ENCODE data around the gene NOL6.

NOL6 gene

GRCh38 chr9:33452828-33453271 lies 20.9 kb downstream of the NOL6 start:
- DNase-seq, result no peak

GRCh38 chr9:33450621-33451146 lies 23.0 kb downstream of the NOL6 start:
- DNase-seq, result no peak

GRCh38 chr9:33449715-33450114 lies 24.0 kb downstream of the NOL6 start:
- no peak for DNase-seq

GRCh38 chr9:33447799-33448553 lies 25.7 kb downstream of the NOL6 start:
- DNase-seq, result no peak

DNA sequence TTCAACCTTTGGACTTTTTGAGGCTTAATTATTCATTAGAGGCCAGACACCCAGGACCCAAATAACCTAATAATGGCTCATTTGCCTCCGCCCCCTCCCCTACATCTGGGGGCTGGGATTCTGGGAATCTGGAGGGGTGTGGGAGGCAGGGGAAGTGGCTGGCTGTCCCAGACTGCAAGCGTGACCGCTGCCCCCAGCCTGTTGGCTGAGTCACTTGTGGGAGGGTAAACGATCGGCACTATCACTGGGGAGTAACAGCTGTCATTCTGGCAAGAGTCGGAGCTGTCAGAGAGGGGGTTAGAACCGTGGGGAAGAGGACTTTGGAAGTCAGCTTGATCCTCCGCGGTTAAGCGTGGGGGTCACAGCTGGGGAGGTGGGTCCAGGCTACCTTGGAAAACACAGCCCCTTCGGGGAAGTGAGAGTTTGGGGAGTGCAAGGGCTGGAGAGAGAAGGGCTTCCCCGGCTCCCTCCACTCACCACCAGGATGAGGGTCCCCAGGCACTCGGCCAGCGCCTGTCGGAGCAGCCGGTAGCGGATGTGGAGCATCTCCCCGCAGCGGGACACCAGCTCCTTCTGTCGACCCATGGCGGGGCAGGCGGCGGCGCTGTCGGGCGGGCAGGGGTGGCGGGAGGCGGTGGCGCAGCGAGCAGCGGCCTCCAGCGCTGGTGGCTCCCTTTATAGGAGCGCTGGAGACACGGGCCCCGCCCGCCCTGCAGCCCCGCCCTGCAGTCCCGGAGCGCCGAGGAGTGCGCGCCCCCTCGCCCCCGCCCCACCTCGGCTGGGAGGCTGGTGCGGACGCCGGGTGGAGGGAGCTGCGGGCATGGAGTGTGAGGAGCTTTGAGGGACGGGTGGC lies 26.6 kb downstream of the NOL6 start, which contains the start of gene AQP3:
Gene AQP3 (minus strand): TSS at position 648 of the 853 bp plus-strand sequence. CDS start 63 bp downstream, at position 585.
- DNase-seq, result no peak

- no peak for DNase-seq
Measured at GRCh38 chr9:33446240-33446945, 27.3 kb downstream of the NOL6 start.

- no peak for DNase-seq
Measured at GRCh38 chr9:33445389-33446239, 28.1 kb downstream of the NOL6 start.

GRCh38 chr9:33443464-33444154 lies 30.1 kb downstream of the NOL6 start:
- no peak for DNase-seq

GRCh38 chr9:33443047-33443446 lies 30.7 kb downstream of the NOL6 start:
- no peak for DNase-seq

DNA sequence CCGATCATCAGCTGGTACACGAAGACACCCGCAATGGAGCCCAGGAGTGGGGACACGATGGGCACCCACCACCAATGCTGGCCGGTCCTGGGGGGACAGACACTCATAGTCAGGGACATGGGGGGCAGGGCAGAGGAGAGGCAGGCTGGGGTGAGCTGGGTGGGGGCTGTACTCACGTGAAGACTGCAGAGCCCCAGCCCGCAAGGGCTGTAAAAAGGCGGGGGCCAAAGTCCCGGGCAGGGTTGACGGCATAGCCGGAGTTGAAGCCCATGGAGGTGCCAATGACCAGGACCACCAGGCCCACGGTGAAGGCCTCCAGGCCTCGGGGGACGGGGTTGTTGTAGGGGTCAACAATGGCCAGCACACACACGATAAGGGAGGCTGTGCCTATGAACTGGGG lies 31.6 kb downstream of the NOL6 start:
- no peak for DNase-seq

DNA sequence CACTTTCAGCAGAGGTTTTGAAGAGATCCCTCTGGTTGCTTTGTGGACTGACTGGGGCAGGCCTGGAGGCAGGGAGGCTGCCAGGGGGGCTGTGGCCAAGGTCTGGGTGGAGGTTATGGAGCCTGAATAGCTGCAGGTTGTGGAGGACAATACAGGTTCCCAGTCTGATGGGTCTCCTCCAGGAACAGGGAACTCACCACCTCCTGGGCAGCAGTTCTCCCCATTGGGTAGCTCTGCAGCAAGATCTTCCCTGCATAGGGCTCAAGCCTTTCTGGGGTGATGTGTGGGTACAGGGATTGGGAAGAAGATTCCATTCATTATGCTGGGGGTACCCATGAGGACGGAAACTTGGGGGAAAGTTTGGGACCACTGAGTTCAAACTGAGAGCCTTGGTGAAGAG lies 33.1 kb downstream of the NOL6 start:
- no peak for DNase-seq

DNA sequence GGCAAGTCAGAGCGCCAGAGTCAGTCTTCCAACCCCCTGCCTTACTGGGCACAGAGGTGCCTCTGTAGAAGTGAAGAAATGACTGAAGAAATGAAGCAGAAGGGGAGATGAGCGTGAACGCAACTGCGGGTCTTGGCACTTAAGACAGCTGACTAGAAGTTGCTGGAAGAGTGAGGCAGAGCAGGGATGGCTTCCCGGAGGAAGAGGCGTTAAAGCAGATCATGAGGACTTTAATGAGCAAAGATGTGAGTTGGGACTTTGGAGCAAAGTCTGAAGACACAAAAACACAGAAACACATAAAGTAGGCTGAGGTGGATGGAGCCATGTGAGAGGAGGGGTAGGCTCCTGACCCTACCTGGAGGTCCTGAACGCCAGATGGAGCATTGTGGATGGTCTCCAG lies 33.5 kb downstream of the NOL6 start:
- DNase-seq, result no peak

- DNase-seq, result no peak
Measured at GRCh38 chr9:33439731-33440130, 34.0 kb downstream of the NOL6 start.

DNA sequence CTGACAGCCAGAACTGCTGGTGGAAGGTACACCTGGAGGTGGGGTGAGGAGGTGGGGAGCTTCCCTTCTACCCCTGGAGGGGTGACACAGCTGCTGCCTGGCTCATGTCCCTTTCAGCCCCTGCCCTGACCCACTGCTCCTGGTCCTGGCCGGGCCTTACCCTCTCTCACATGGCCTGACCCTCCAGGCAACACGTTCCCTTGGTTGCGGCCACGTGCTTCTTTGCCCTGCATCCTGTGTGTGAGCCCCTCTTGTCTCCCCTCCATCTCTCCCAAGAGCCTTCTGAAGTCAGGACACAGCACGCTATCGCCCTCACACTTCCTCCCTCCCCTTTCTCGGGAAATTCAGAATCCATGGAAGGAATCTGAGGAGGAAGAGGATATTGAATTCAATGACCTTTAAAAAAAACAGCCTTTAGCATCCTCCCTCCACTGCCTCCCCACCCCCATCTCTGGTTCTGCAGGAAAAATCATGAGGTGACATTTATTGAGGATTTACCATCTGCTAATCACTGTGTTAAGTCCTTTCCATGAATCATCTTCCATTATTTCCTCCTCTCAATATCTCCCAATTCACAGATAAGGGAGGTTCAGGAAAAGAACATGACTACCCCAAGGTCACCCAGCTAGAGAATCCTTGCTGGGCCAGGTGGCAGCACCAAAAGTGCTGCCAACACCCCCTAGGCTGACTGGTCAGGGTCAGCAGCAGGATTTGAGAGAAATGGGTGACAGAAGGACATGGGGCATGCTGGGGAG lies 34.6 kb downstream of the NOL6 start:
- DNase-seq, result no peak

- DNase-seq, result no peak
Measured at GRCh38 chr9:33437898-33438297, 35.8 kb downstream of the NOL6 start.

DNA sequence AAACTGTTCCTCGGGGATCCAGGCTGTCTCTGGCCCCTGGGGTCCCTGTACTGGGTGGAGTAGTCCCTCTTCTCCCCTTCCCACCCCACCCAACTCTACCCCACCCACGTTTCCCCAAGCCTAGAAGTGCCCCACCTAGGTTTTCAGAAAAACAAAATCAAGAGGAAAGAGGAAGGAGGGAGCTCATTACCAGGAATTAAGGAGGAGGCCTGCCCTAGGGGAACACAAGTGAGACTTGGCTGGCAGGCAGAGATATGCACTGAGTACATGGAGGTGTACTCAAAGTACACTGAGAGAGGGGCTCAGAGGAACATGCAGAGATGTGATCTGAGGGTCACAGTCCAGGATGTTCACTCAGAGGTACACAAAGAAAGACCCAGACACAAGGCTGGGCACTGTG lies 36.5 kb downstream of the NOL6 start:
- DNase-seq, result no peak

DNA sequence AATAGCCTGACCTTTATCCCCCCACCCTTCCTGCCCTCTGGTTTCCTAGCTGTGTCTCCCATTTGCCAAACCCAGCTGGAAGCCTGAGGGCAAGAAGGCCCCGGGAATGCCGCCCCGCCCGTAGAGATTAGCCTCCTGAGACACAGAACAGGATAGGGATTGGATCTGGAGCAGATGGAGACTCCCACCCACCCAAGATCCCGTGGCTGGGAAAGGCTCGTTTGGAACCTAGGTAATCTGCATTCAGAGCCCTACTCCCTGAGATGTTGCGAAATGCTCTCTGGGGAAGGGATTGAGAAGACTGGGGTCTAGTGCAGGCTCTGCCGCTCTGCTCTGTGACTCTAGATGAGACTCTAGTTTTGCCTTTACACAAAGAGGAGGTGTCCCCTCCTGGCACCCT lies 37.3 kb downstream of the NOL6 start:
- DNase-seq, result no peak

DNA sequence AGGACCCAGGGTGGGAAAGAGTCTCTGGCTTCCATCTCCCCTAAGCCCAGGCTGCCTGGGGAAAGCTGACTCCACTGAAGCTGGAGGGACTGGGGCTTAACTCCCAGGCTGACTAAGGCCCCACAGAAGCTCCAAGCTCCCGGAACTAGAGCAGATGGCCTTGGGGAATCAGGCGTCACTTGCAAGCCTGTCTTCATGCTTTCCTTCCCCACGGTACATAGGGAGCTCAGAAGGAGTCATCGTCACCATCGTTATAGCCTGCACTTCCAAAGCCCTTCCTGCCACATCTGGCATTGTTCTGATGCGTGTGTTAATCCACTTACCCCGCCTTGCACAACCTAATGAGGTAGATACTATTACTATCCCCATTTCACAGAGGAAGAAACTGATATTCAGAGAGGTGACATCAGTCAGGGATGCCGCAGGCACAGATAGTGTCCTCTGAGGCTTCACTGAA lies 37.9 kb downstream of the NOL6 start:
- DNase-seq, result no peak

- DNase-seq, result no peak
Measured at GRCh38 chr9:33434317-33435105, 39.2 kb downstream of the NOL6 start.

- no peak for DNase-seq
Measured at GRCh38 chr9:33433871-33434270, 39.9 kb downstream of the NOL6 start.

All from NCI-H774 (cell line).